Memory B cell (primary cell): ENCODE measurements around the gene PLPPR3.
"Not testable (repeated sequence)": the region's sequence is repeated elsewhere in the genome, so short reads cannot be mapped to it uniquely, and the experiment has no call there.

Experiments used
- ATAC-seq: fragments of 150-1000 bp; cut with Tn5 transposase; 2 replicates; pipeline ENCODE4 v1.10.0; 2021; ENCODE audit warnings: low read depth, mild to moderate bottlenecking, moderate library complexity
- DNase-seq, 2 donors: peaks; one replicate each; pipeline ENCODE4 v3.0.0; 2022; ENCODE audit warnings: low spot score in 2 of 2
- H3K27ac Mint-ChIP-seq: one replicate; pipeline ENCODE4 v1.8.0; 2022; ENCODE audit warnings: mild to moderate bottlenecking, moderate library complexity, mixed read lengths
- H3K27me3 Mint-ChIP-seq: one replicate; pipeline ENCODE4 v1.8.0; 2022; ENCODE audit warnings: mixed read lengths
- H3K36me3 Mint-ChIP-seq: one replicate; pipeline ENCODE4 v1.8.0; 2022; ENCODE audit warnings: mild to moderate bottlenecking, mixed read lengths
- H3K4me1 Mint-ChIP-seq: one replicate; pipeline ENCODE4 v1.8.0; 2022; ENCODE audit warnings: mixed read lengths
- H3K4me3 Mint-ChIP-seq: one replicate; pipeline ENCODE4 v1.8.0; 2022; ENCODE audit warnings: mild to moderate bottlenecking, moderate library complexity, mixed read lengths
- H3K9me3 Mint-ChIP-seq: one replicate; pipeline ENCODE4 v1.8.0; 2022; ENCODE audit warnings: mixed read lengths

The PLPPR3 gene

GRCh38 chr19:825897-826644, 4.3 kb upstream of the PLPPR3 start:
- Mint-ChIP-seq H3K36me3 (peaks cover 2% of the 10 kb centered on the region), H3K27ac (no peak overlapping the region), H3K27me3 (peaks cover 28% of the 10 kb centered on the region), H3K4me1 (no peaks in the 10 kb centered on the region), H3K4me3 (no peak overlapping the region), H3K9me3 (no peaks in the 10 kb centered on the region)
- ATAC-seq: no peak
- no peak for DNase-seq

- Mint-ChIP-seq H3K4me3 (peak overlapping the region; percentile 22), H3K27me3 (peaks cover 24% of the 10 kb centered on the region), H3K9me3 (no peaks in the 10 kb centered on the region), H3K27ac (no peak overlapping the region), H3K36me3 (peaks cover 2% of the 10 kb centered on the region), H3K4me1 (no peaks in the 10 kb centered on the region)
- DNase-seq (no peak), ATAC-seq (no peak)
Measured at GRCh38 chr19:824885-825284, 3.1 kb upstream of the PLPPR3 start.

- H3K36me3 Mint-ChIP-seq: peaks cover 2% of the 10 kb centered on the region
- H3K4me3 Mint-ChIP-seq: no peak overlapping the region
- H3K27ac Mint-ChIP-seq: no peak overlapping the region
- H3K27me3 Mint-ChIP-seq: peaks cover 14% of the 10 kb centered on the region
- ATAC-seq: no peak
- H3K4me1 Mint-ChIP-seq: no peaks in the 10 kb centered on the region
- no peak for DNase-seq
- no peaks in the 10 kb centered on the region for H3K9me3 Mint-ChIP-seq
Measured at GRCh38 chr19:823565-824121, 1.9 kb upstream of the PLPPR3 start.

GRCh38 chr19:821231-821824, 427 bp downstream of the PLPPR3 start:
- H3K27me3 Mint-ChIP-seq: peaks cover 11% of the 10 kb centered on the region
- ATAC-seq (no peak), DNase-seq (no peak)
- peaks cover 4% of the 10 kb centered on the region for H3K9me3 Mint-ChIP-seq
- no peak overlapping the region for H3K4me3 Mint-ChIP-seq
- peaks cover 4% of the 10 kb centered on the region for H3K4me1 Mint-ChIP-seq
- H3K36me3 Mint-ChIP-seq: peaks cover 6% of the 10 kb centered on the region
- no peak overlapping the region for H3K27ac Mint-ChIP-seq

- not testable (repeated sequence) for DNase-seq, H3K9me3 Mint-ChIP-seq, ATAC-seq, H3K27ac Mint-ChIP-seq, H3K4me1 Mint-ChIP-seq, H3K4me3 Mint-ChIP-seq
- Mint-ChIP-seq H3K27me3 (peaks cover 11% of the 10 kb centered on the region), H3K36me3 (peaks cover 11% of the 10 kb centered on the region)
Measured at GRCh38 chr19:820212-820611, 1.5 kb downstream of the PLPPR3 start.

- H3K27me3 Mint-ChIP-seq: peaks cover 2% of the 10 kb centered on the region
- H3K9me3 Mint-ChIP-seq: peaks cover 5% of the 10 kb centered on the region
- no peak overlapping the region for H3K27ac Mint-ChIP-seq
Measured at GRCh38 chr19:816500-816857, 5.3 kb downstream of the PLPPR3 start.

GRCh38 chr19:815775-816499, 5.8 kb downstream of the PLPPR3 start:
- ATAC-seq (peak; percentile 4), DNase-seq (no peak)
- H3K9me3 Mint-ChIP-seq: peaks cover 5% of the 10 kb centered on the region
- no peaks in the 10 kb centered on the region for H3K27me3 Mint-ChIP-seq
- H3K4me3 Mint-ChIP-seq: no peak overlapping the region
- peaks cover 17% of the 10 kb centered on the region for H3K36me3 Mint-ChIP-seq
- H3K4me1 Mint-ChIP-seq: peaks cover 4% of the 10 kb centered on the region
- no peak overlapping the region for H3K27ac Mint-ChIP-seq

More at GRCh38 chr19:816500-816857, 5.3 kb downstream of the PLPPR3 start:
- H3K4me1 Mint-ChIP-seq: peaks cover 4% of the 10 kb centered on the region
- DNase-seq: no peak
- H3K4me3 Mint-ChIP-seq: no peak overlapping the region
- no peak for ATAC-seq
- peaks cover 17% of the 10 kb centered on the region for H3K36me3 Mint-ChIP-seq

- Mint-ChIP-seq H3K9me3 (peaks cover 5% of the 10 kb centered on the region), H3K4me1 (peaks cover 4% of the 10 kb centered on the region), H3K27me3 (no peaks in the 10 kb centered on the region), H3K36me3 (peaks cover 20% of the 10 kb centered on the region), H3K27ac (peak overlapping the region; percentile 58), H3K4me3 (no peak overlapping the region)
- ATAC-seq (peak; percentile 14), DNase-seq (no peak)
Measured at GRCh38 chr19:815079-815774, 6.5 kb downstream of the PLPPR3 start.

- no peak overlapping the region for H3K4me3 Mint-ChIP-seq
- ATAC-seq (peak; percentile 2), DNase-seq (no peak)
- H3K9me3 Mint-ChIP-seq: peaks cover 5% of the 10 kb centered on the region
- peak overlapping the region; percentile 58 for H3K27ac Mint-ChIP-seq
- peaks cover 4% of the 10 kb centered on the region for H3K4me1 Mint-ChIP-seq
- H3K27me3 Mint-ChIP-seq: no peaks in the 10 kb centered on the region
- peaks cover 20% of the 10 kb centered on the region for H3K36me3 Mint-ChIP-seq
Measured at GRCh38 chr19:814152-815078, 7.3 kb downstream of the PLPPR3 start.

- no peak for ATAC-seq
- no peak overlapping the region for H3K27ac Mint-ChIP-seq
Measured at GRCh38 chr19:813219-814151, 8.3 kb downstream of the PLPPR3 start.

GRCh38 chr19:812747-813218, 9.0 kb downstream of the PLPPR3 start:
- Mint-ChIP-seq H3K27ac (no peak overlapping the region), H3K27me3 (no peaks in the 10 kb centered on the region), H3K36me3 (peaks cover 22% of the 10 kb centered on the region), H3K4me1 (peaks cover 5% of the 10 kb centered on the region), H3K4me3 (no peak overlapping the region), H3K9me3 (peaks cover 5% of the 10 kb centered on the region)
- ATAC-seq (no peak), DNase-seq (no peak)

More at GRCh38 chr19:813219-814151, 8.3 kb downstream of the PLPPR3 start:
- H3K9me3 Mint-ChIP-seq: peaks cover 5% of the 10 kb centered on the region
- peaks cover 4% of the 10 kb centered on the region for H3K4me1 Mint-ChIP-seq
- DNase-seq: no peak
- H3K27me3 Mint-ChIP-seq: no peaks in the 10 kb centered on the region
- H3K4me3 Mint-ChIP-seq: no peak overlapping the region
- peaks cover 20% of the 10 kb centered on the region for H3K36me3 Mint-ChIP-seq
